ENCODE data around the gene CSNK1D.

- TF ChIP-seq, protein P1, sequence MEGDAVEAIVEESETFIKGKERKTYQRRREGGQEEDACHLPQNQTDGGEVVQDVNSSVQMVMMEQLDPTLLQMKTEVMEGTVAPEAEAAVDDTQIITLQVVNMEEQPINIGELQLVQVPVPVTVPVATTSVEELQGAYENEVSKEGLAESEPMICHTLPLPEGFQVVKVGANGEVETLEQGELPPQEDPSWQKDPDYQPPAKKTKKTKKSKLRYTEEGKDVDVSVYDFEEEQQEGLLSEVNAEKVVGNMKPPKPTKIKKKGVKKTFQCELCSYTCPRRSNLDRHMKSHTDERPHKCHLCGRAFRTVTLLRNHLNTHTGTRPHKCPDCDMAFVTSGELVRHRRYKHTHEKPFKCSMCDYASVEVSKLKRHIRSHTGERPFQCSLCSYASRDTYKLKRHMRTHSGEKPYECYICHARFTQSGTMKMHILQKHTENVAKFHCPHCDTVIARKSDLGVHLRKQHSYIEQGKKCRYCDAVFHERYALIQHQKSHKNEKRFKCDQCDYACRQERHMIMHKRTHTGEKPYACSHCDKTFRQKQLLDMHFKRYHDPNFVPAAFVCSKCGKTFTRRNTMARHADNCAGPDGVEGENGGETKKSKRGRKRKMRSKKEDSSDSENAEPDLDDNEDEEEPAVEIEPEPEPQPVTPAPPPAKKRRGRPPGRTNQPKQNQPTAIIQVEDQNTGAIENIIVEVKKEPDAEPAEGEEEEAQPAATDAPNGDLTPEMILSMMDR (IDR thresholded peaks at IDR 0.05): no peak
- TF ChIP-seq POLR2AphosphoS5 (IDR thresholded peaks at IDR 0.05): no peak
- TF ChIP-seq POLR2A (IDR thresholded peaks at IDR 0.05): no peak
- TF ChIP-seq EP300 (IDR thresholded peaks at IDR 0.05): no peak
Measured at GRCh38 chr17:82215095-82215971, 58.2 kb downstream of the CSNK1D start.

All from suprapubic skin (tissue), 4 donors.